ENCODE results near the gene TOB2.

The TOB2 gene

GRCh38 chr22:41482319-41482935 lies 35.8 kb upstream of the TOB2 start:
- Histone ChIP-seq H3K9ac (ENCODE audit: insufficient read length, low read depth) (no peak overlapping the region), H3K4me3 (ENCODE audit: insufficient read length, low read depth) (no peak overlapping the region), H3K27me3 (ENCODE audit: insufficient read depth, insufficient read length) (no peaks in the 10 kb centered on the region), H3K9me3 (ENCODE audit: insufficient read depth, low read length) (no peaks in the 10 kb centered on the region), H3K4me1 (ENCODE audit: insufficient read depth, insufficient read length) (peaks cover 12% of the 10 kb centered on the region), H3K36me3 (ENCODE audit: insufficient read depth, insufficient read length, low read length) (peaks cover 3% of the 10 kb centered on the region)
- no peak for DNase-seq (ENCODE audit: low read depth, low spot score)
- TF ChIP-seq YY1 (IDR thresholded peaks at IDR 0.05; ENCODE audit: insufficient read depth, insufficient read length) (no peak), ZNF274 (IDR thresholded peaks at IDR 0.05; ENCODE audit: low read depth, low read length) (no peak), SUZ12 (IDR thresholded peaks at IDR 0.05; ENCODE audit: extremely low read depth, insufficient read depth, insufficient read length) (no peak)

GRCh38 chr22:41481925-41482318 lies 35.3 kb upstream of the TOB2 start:
- peaks cover 3% of the 10 kb centered on the region for H3K36me3 ChIP-seq (ENCODE audit: insufficient read depth, insufficient read length, low read length)
- H3K27me3 ChIP-seq (ENCODE audit: insufficient read depth, insufficient read length) = no peaks in the 10 kb centered on the region
- no peak overlapping the region for H3K9ac ChIP-seq (ENCODE audit: insufficient read length, low read depth)
- no peak for TF ChIP-seq ZNF274 (IDR thresholded peaks at IDR 0.05; ENCODE audit: low read depth, low read length)
- DNase-seq (ENCODE audit: low read depth, low spot score) = no peak
- no peak overlapping the region for H3K4me3 ChIP-seq (ENCODE audit: insufficient read length, low read depth)
- H3K4me1 ChIP-seq (ENCODE audit: insufficient read depth, insufficient read length) = peaks cover 12% of the 10 kb centered on the region
- H3K9me3 ChIP-seq (ENCODE audit: insufficient read depth, low read length) = no peaks in the 10 kb centered on the region

- Histone ChIP-seq H3K4me3 (ENCODE audit: insufficient read length, low read depth) (no peak overlapping the region), H3K27me3 (ENCODE audit: insufficient read depth, insufficient read length) (no peaks in the 10 kb centered on the region), H3K9me3 (ENCODE audit: insufficient read depth, low read length) (no peaks in the 10 kb centered on the region), H3K9ac (ENCODE audit: insufficient read length, low read depth) (no peak overlapping the region), H3K36me3 (ENCODE audit: insufficient read depth, insufficient read length, low read length) (peaks cover 3% of the 10 kb centered on the region), H3K4me1 (ENCODE audit: insufficient read depth, insufficient read length) (peaks cover 12% of the 10 kb centered on the region)
- DNase-seq (ENCODE audit: low read depth, low spot score) = no peak
- TF ChIP-seq ZNF274 (IDR thresholded peaks at IDR 0.05; ENCODE audit: low read depth, low read length) (no peak), SUZ12 (IDR thresholded peaks at IDR 0.05; ENCODE audit: extremely low read depth, insufficient read depth, insufficient read length) (no peak), YY1 (IDR thresholded peaks at IDR 0.05; ENCODE audit: insufficient read depth, insufficient read length) (no peak)
Measured at GRCh38 chr22:41481131-41481830, 34.7 kb upstream of the TOB2 start.

GRCh38 chr22:41480397-41480735 lies 33.8 kb upstream of the TOB2 start:
- TF ChIP-seq SUZ12 (IDR thresholded peaks at IDR 0.05; ENCODE audit: extremely low read depth, insufficient read depth, insufficient read length) (no peak), ZNF274 (IDR thresholded peaks at IDR 0.05; ENCODE audit: low read depth, low read length) (no peak), YY1 (IDR thresholded peaks at IDR 0.05; ENCODE audit: insufficient read depth, insufficient read length) (no peak)
- H3K4me1 ChIP-seq (ENCODE audit: insufficient read depth, insufficient read length) = peaks cover 12% of the 10 kb centered on the region
- no peak overlapping the region for H3K9ac ChIP-seq (ENCODE audit: insufficient read length, low read depth)
- H3K4me3 ChIP-seq (ENCODE audit: insufficient read length, low read depth) = no peak overlapping the region
- H3K9me3 ChIP-seq (ENCODE audit: insufficient read depth, low read length) = no peaks in the 10 kb centered on the region
- peaks cover 3% of the 10 kb centered on the region for H3K36me3 ChIP-seq (ENCODE audit: insufficient read depth, insufficient read length, low read length)
- H3K27me3 ChIP-seq (ENCODE audit: insufficient read depth, insufficient read length) = no peaks in the 10 kb centered on the region
- DNase-seq (ENCODE audit: low read depth, low spot score) = no peak

- H3K9me3 ChIP-seq (ENCODE audit: insufficient read depth, low read length) = no peaks in the 10 kb centered on the region
- no peak overlapping the region for H3K4me3 ChIP-seq (ENCODE audit: insufficient read length, low read depth)
- no peak for DNase-seq (ENCODE audit: low read depth, low spot score)
- peaks cover 12% of the 10 kb centered on the region for H3K4me1 ChIP-seq (ENCODE audit: insufficient read depth, insufficient read length)
- H3K9ac ChIP-seq (ENCODE audit: insufficient read length, low read depth) = no peak overlapping the region
- TF ChIP-seq ZNF274 (IDR thresholded peaks at IDR 0.05; ENCODE audit: low read depth, low read length) (no peak), SUZ12 (IDR thresholded peaks at IDR 0.05; ENCODE audit: extremely low read depth, insufficient read depth, insufficient read length) (no peak), YY1 (IDR thresholded peaks at IDR 0.05; ENCODE audit: insufficient read depth, insufficient read length) (no peak)
- H3K36me3 ChIP-seq (ENCODE audit: insufficient read depth, insufficient read length, low read length) = peaks cover 7% of the 10 kb centered on the region
- no peaks in the 10 kb centered on the region for H3K27me3 ChIP-seq (ENCODE audit: insufficient read depth, insufficient read length)
Measured at GRCh38 chr22:41479671-41480396, 33.2 kb upstream of the TOB2 start.

GRCh38 chr22:41478891-41479521 lies 32.4 kb upstream of the TOB2 start:
- Histone ChIP-seq H3K36me3 (ENCODE audit: insufficient read depth, insufficient read length, low read length) (peaks cover 7% of the 10 kb centered on the region), H3K9ac (ENCODE audit: insufficient read length, low read depth) (no peak overlapping the region), H3K4me1 (ENCODE audit: insufficient read depth, insufficient read length) (peaks cover 12% of the 10 kb centered on the region), H3K27me3 (ENCODE audit: insufficient read depth, insufficient read length) (no peaks in the 10 kb centered on the region), H3K4me3 (ENCODE audit: insufficient read length, low read depth) (no peak overlapping the region), H3K9me3 (ENCODE audit: insufficient read depth, low read length) (no peaks in the 10 kb centered on the region)
- TF ChIP-seq ZNF274 (IDR thresholded peaks at IDR 0.05; ENCODE audit: low read depth, low read length) (no peak), YY1 (IDR thresholded peaks at IDR 0.05; ENCODE audit: insufficient read depth, insufficient read length) (no peak), SUZ12 (IDR thresholded peaks at IDR 0.05; ENCODE audit: extremely low read depth, insufficient read depth, insufficient read length) (no peak)
- DNase-seq (ENCODE audit: low read depth, low spot score) = no peak

- Histone ChIP-seq H3K4me3 (ENCODE audit: insufficient read length, low read depth) (no peak overlapping the region), H3K36me3 (ENCODE audit: insufficient read depth, insufficient read length, low read length) (peaks cover 7% of the 10 kb centered on the region), H3K9me3 (ENCODE audit: insufficient read depth, low read length) (no peaks in the 10 kb centered on the region), H3K4me1 (ENCODE audit: insufficient read depth, insufficient read length) (peaks cover 12% of the 10 kb centered on the region), H3K9ac (ENCODE audit: insufficient read length, low read depth) (no peak overlapping the region), H3K27me3 (ENCODE audit: insufficient read depth, insufficient read length) (no peaks in the 10 kb centered on the region)
- TF ChIP-seq SUZ12 (IDR thresholded peaks at IDR 0.05; ENCODE audit: extremely low read depth, insufficient read depth, insufficient read length) = no peak
- TF ChIP-seq YY1 (IDR thresholded peaks at IDR 0.05; ENCODE audit: insufficient read depth, insufficient read length) = no peak
- no peak for TF ChIP-seq ZNF274 (IDR thresholded peaks at IDR 0.05; ENCODE audit: low read depth, low read length)
- DNase-seq (ENCODE audit: low read depth, low spot score) = no peak
Measured at GRCh38 chr22:41478473-41478872, 31.9 kb upstream of the TOB2 start.

Data from NT2/D1 (cell line).